Right renal pelvis (tissue), 4 donors: ENCODE data around the gene PKD1L1. TPM values are rescaled to one million over a fixed set of nuclear protein-coding genes. Genes with fewer than 3 reads are reported as not detected.
A peak's percentile ranks its signal among the peaks of the same experiment; 100 is the strongest.
"Not testable (repeated sequence)": the region's sequence is repeated elsewhere in the genome, so short reads cannot be mapped to it uniquely, and the experiment has no call there.

Experiments
- DNase-seq, 4 donors: peaks; one replicate each; pipeline ENCODE4 v3.0.0-alpha.2; 2013; ENCODE audit warnings: low read depth in 4 of 4, low spot score in 3 of 4, missing footprints in 1 of 4
- polyA plus RNA-seq, 4 donors: library from polyadenylated mRNA; unstranded; fragments of 120-200 nt; gene quantifications; one replicate each; pipeline ENCODE4 v1.2.1, GENCODE V29; 2013; ENCODE audit not compliant: insufficient read length in 4 of 4

PKD1L1 gene
- polyA plus RNA-seq, result under 1 TPM; 0.06 to 0.73 (median 0.15) TPM

GRCh38 chr7:47948141-47948790 lies at the start of gene PKD1L1:
Gene PKD1L1 (minus strand): TSS chr7:47948466. CDS start chr7:47948440, 26 bp downstream.
- no peak for DNase-seq

GRCh38 chr7:47992446-47992845 lies 44.2 kb upstream of the PKD1L1 start:
- no peak for DNase-seq

- DNase-seq, result peak; percentile 52 to 54 (median 54)
These were observed 43.6 kb upstream of the PKD1L1 start for GRCh38 chr7:47991741-47992311.

- no peak for DNase-seq
These were observed 43.0 kb upstream of the PKD1L1 start for GRCh38 chr7:47991270-47991669.

GRCh38 chr7:47990592-47990991 lies 42.3 kb upstream of the PKD1L1 start:
- DNase-seq, result no peak

- DNase-seq, result not testable (repeated sequence)
These were observed 41.5 kb upstream of the PKD1L1 start for GRCh38 chr7:47989607-47990400.

- DNase-seq, result no peak
These were observed 40.5 kb upstream of the PKD1L1 start for GRCh38 chr7:47988496-47989386.

- no peak for DNase-seq
These were observed 34.3 kb upstream of the PKD1L1 start for GRCh38 chr7:47982610-47983009.

GRCh38 chr7:47980648-47981047 lies 32.4 kb upstream of the PKD1L1 start:
- DNase-seq, result not testable (repeated sequence)

- DNase-seq, result no peak
These were observed 31.5 kb upstream of the PKD1L1 start for GRCh38 chr7:47979832-47980181.

- DNase-seq, result peak; percentile 70 to 75 (median 72)
These were observed 31.0 kb upstream of the PKD1L1 start, which contains the start of gene HUS1 for GRCh38 chr7:47979145-47979831. Gene HUS1 (minus strand): TSS chr7:47979615. CDS start chr7:47979519, 96 bp downstream.

- DNase-seq, result no peak
These were observed 30.5 kb upstream of the PKD1L1 start for GRCh38 chr7:47978790-47979144.

GRCh38 chr7:47973739-47974138 lies 25.5 kb upstream of the PKD1L1 start:
- no peak for DNase-seq

GRCh38 chr7:47970761-47971160 lies 22.5 kb upstream of the PKD1L1 start:
- no peak for DNase-seq

- DNase-seq, result peak; percentile 52 to 64 (median 62)
These were observed 20.8 kb upstream of the PKD1L1 start for GRCh38 chr7:47968847-47969774.

GRCh38 chr7:47967708-47968107 lies 19.4 kb upstream of the PKD1L1 start:
- no peak for DNase-seq

GRCh38 chr7:47967123-47967522 lies 18.9 kb upstream of the PKD1L1 start:
- DNase-seq, result no peak

GRCh38 chr7:47965456-47965855 lies 17.2 kb upstream of the PKD1L1 start:
- no peak for DNase-seq

GRCh38 chr7:47962262-47962661 lies 14.0 kb upstream of the PKD1L1 start:
- DNase-seq, result no peak
